SW 1271 (cell line): ENCODE measurements around the gene POLE.

ENCODE experiments used
- DNase-seq, 2 experiments: peaks; one replicate each; lab custom pipeline; 2025; lab: John Stamatoyannopoulos, UW

Gene POLE

DNA sequence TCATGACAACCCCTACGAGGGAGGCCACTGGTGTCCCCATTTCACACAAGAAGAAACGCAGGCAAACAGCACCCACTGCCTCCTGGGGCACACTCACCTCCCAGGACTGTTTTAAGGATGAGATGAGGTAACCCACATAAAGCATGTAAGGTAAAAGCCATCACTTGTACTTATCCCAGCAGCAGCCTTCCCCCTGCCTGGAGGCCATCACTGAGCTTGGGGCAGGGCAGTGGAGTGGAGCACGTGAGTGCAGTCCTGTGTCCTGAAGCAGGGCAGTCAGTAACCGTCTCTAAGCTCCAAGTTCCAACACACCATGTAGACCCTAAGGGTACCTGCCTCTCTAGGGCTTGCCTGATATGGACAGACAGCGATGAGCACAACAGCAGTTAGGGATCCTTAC is 1.7 kb downstream of the POLE start:
- DNase-seq: no peak

- DNase-seq: no peak
These were observed 9.7 kb downstream of the POLE start for GRCh38 chr12:132677492-132677891.

- DNase-seq: no peak
These were observed 11.2 kb downstream of the POLE start for GRCh38 chr12:132675757-132676432.

- DNase-seq: no peak
These were observed 12.6 kb downstream of the POLE start for GRCh38 chr12:132674561-132674960.

DNA sequence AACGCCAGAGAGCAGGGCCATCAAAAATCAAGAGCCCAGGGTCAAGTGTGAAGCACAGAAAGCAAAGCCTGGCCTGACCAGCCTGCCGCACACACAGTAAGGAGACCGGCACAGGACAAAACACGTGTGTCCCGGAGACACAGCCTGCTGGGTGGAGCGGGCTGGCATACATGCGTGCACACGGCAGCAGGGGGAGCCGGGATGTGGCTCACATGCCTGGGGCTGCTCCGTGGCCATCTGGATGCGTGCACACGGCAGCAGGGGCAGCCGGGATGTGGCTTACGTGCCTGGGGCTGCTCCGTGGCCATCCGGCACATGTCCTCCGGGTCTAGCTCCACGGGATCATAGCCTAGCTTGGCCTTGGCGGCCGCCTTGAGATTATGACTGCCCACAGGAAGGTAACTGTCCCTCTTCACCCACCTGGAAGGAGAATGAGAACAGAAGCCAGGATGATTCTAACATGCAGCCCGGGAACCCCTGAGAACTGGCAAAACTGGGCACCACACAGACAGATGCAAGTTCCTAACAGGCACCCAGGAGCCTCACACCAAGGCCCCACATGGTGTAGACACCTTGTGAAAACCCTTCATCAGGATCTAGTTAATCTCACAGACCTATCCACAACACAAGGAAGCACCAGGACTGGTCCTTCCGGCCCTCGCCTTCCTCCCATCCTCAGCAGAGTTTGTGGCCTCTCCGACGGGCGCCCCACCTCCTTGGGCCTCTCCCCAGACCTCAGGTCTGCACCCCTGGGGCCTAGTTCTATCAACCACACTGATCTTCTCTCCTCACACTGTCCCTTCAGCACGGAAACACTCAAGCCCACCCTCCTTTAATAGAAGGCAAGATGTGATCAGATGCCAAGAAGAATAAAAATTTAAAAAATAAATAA is 13.6 kb downstream of the POLE start:
- no peak for DNase-seq

GRCh38 chr12:132672678-132673077 is 14.5 kb downstream of the POLE start:
- DNase-seq: no peak

GRCh38 chr12:132672116-132672515 is 15.0 kb downstream of the POLE start:
- no peak for DNase-seq

GRCh38 chr12:132669166-132669879 is 17.8 kb downstream of the POLE start:
- no peak for DNase-seq

- no peak for DNase-seq
These were observed 18.7 kb downstream of the POLE start for GRCh38 chr12:132668191-132669088.

GRCh38 chr12:132665794-132666193 is 21.3 kb downstream of the POLE start:
- no peak for DNase-seq

GRCh38 chr12:132665149-132665491 is 22.0 kb downstream of the POLE start:
- no peak for DNase-seq

GRCh38 chr12:132664206-132665148 is 22.7 kb downstream of the POLE start:
- no peak for DNase-seq

DNA sequence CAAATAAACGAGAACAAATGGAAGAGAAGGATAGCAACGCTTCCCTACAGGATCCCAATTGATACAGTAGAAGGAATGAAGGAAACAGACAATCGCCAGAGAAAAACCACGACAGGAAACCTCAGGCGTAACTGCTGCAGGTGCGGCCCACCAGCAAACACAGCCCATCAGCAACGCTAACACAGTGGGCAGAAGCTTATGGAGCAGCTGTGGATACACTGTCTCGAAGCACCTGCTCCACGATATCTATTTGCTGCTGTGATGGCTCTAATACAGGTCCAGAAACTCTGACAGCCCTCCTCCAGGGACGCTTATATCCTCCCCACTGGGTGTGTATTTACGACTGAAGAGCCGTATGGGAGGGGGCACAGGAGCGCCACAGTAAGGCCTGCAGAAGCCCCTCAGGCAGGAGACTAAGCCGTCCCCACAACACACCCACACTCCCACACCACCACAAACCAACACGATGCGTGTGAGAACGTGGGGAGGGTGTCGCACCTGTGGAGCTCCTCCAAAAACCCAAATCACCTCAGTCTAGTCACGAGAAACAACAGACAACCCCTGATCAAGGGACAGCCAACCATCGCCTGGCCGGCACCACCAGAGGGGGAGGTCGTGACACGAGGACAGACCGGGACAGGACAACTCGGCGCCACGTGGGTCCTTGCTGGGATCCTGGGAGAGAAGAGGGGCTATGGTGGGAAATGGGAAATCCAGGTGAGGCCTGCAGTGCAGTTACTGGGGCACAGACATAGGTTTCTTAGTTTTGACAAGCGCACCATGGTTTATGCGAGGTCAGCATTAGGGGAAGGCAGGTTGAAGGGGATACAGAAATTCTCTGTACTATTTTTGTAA is 24.0 kb downstream of the POLE start:
- no peak for DNase-seq

DNA sequence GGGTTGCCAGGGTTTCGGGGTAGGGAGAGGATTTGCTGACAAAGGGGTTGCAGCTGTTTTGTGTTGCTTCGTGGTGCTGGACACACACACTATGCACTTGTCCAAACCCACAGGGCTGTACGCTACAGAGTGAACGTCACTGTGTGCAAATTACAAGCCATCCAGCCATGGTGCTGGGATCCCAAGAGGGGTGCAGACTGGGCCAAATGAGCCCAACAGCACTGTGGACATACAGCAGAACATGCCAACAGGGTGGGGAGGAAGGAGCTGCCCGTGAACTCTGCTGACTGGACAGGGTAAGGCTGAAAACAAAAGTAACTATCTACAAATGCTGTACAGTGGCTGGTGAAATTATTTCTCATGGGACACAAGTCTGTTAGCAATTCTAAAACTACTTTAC is 25.2 kb downstream of the POLE start:
- no peak for DNase-seq

DNA sequence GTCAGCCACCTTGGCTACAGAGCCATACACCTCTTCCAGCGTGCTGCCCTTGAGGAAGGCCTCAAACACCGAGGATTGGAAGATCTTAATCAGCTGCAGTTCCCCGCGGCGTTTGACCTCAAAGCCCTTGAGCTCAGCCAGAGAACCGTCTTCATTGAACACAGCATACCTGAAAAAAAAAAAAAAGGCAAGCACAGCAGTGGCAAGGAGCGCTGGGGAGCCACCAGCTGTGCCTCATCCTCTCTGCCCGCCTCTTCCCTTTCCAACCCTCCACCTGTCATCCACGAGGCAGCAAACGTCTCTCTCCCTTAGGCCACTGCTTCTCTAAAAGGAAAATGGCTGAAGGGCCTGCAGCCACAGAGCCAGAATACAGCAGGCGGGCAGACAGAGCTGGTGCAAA is 26.1 kb downstream of the POLE start:
- DNase-seq: no peak

DNA sequence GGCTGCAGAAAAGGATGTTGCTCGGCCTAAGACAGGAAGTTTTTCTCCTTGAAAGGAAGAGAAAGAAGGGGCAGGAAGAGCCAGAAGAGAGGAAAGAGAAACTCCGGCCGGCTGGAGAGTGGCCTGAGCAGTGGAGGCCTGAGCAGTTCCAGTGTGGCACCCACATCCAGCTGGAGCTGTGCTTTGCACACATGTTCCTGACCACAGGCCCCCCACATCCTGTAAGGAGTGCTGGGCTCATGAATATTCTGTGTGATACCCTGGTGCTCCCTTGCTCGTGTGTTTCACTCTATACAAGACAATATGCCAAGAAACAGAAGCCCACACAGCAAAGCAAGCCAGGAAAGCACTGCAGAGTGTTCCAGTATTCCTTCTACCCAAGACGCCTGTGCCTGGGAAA is 27.1 kb downstream of the POLE start:
- no peak for DNase-seq

DNA sequence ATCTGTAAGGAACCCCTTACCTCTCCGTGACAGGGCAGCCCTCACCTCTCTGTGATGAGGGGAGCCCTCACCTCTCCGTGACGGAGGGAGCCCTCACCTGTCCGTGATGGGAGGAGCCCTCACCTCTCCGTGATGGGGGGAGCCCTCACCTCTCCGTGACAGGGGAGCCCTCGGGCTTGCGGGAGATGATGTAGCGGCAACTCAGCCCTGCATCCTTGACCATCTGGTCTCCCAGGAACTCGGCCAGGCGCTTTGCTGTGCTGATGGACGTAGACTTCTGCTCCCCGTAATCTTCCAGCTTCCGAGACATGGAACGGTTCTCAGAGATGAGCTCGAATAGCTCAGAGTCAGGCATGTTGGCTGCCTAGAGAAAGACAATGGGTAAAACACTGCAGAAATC is 28.0 kb downstream of the POLE start:
- DNase-seq: no peak

- DNase-seq: no peak
These were observed 28.8 kb downstream of the POLE start for GRCh38 chr12:132658149-132658894.
